ENCODE measurements around the gene ATG2B. TPM values are rescaled to one million over a fixed set of nuclear protein-coding genes. Genes with fewer than 3 reads are reported as not detected.

ATG2B gene
- total RNA-seq, 1 donor from 2014 or later: 6.3 TPM

GRCh38 chr14:96370528-96370927 is 7.4 kb upstream of the ATG2B start:
- no peak for DNase-seq (ENCODE audit: low read depth)
- FAIRE-seq: no peak

GRCh38 chr14:96368534-96368933 is 5.4 kb upstream of the ATG2B start:
- FAIRE-seq: no peak
- TF ChIP-seq CTCF (IDR thresholded peaks at IDR 0.05; ENCODE audit: insufficient read depth, low read length, severe bottlenecking): no peak

More at GRCh38 chr14:96370528-96370927, 7.4 kb upstream of the ATG2B start:
- no peaks in the 10 kb centered on the region for H3K36me3 ChIP-seq (ENCODE audit: control insufficient read depth, insufficient read depth, low read length)
- H3K27me3 ChIP-seq (ENCODE audit: control insufficient read depth, insufficient read depth, low read length): no peaks in the 10 kb centered on the region
- H3K4me3 ChIP-seq (ENCODE audit: low read depth, low read length): no peak overlapping the region
- no peak for TF ChIP-seq CTCF (IDR thresholded peaks at IDR 0.05; ENCODE audit: insufficient read depth, low read length, severe bottlenecking)

GRCh38 chr14:96364962-96365361 is 1.8 kb upstream of the ATG2B start:
- no peaks in the 10 kb centered on the region for H3K36me3 ChIP-seq (ENCODE audit: control insufficient read depth, insufficient read depth, low read length)
- DNase-seq (ENCODE audit: low read depth): no peak
- no peak overlapping the region for H3K4me3 ChIP-seq (ENCODE audit: low read depth, low read length)
- no peaks in the 10 kb centered on the region for H3K27me3 ChIP-seq (ENCODE audit: control insufficient read depth, insufficient read depth, low read length)
- no peak for FAIRE-seq
- no peak for TF ChIP-seq CTCF (IDR thresholded peaks at IDR 0.05; ENCODE audit: insufficient read depth, low read length, severe bottlenecking)

More at GRCh38 chr14:96368534-96368933, 5.4 kb upstream of the ATG2B start:
- Histone ChIP-seq H3K4me3 (ENCODE audit: low read depth, low read length) (no peak overlapping the region), H3K27me3 (ENCODE audit: control insufficient read depth, insufficient read depth, low read length) (no peaks in the 10 kb centered on the region), H3K36me3 (ENCODE audit: control insufficient read depth, insufficient read depth, low read length) (no peaks in the 10 kb centered on the region)
- no peak for DNase-seq (ENCODE audit: low read depth)

- no peak for FAIRE-seq
- H3K4me3 ChIP-seq (ENCODE audit: low read depth, low read length): peak overlapping the region; percentile 94
- DNase-seq (ENCODE audit: low read depth): peak; percentile 61
- no peak for TF ChIP-seq CTCF (IDR thresholded peaks at IDR 0.05; ENCODE audit: insufficient read depth, low read length, severe bottlenecking)
- H3K27me3 ChIP-seq (ENCODE audit: control insufficient read depth, insufficient read depth, low read length): no peaks in the 10 kb centered on the region
- H3K36me3 ChIP-seq (ENCODE audit: control insufficient read depth, insufficient read depth, low read length): no peaks in the 10 kb centered on the region
Observed at GRCh38 chr14:96363751-96364336, 703 bp upstream of the ATG2B start.

- Histone ChIP-seq H3K27me3 (ENCODE audit: control insufficient read depth, insufficient read depth, low read length) (no peaks in the 10 kb centered on the region), H3K36me3 (ENCODE audit: control insufficient read depth, insufficient read depth, low read length) (no peaks in the 10 kb centered on the region), H3K4me3 (ENCODE audit: low read depth, low read length) (peak overlapping the region; percentile 94)
- no peak for TF ChIP-seq CTCF (IDR thresholded peaks at IDR 0.05; ENCODE audit: insufficient read depth, low read length, severe bottlenecking)
- FAIRE-seq (no peak), DNase-seq (ENCODE audit: low read depth) (peak; percentile 62)
Observed at GRCh38 chr14:96362071-96362964, 823 bp downstream of the ATG2B start.

Data from bronchial epithelial cell (primary cell).